ENCODE results near the gene PACS2. TPM values are rescaled to one million over a fixed set of nuclear protein-coding genes. Genes with fewer than 3 reads are reported as not detected.
"Not testable (repeated sequence)": the region's sequence is repeated elsewhere in the genome, so short reads cannot be mapped to it uniquely, and the experiment has no call there.

PACS2 gene
- total RNA-seq, 1 experiment from 2014 or later = 72.5 TPM

GRCh38 chr14:105334383-105335230 lies 20.1 kb downstream of the PACS2 start:
- no peaks in the 10 kb centered on the region for H3K4me1 ChIP-seq (ENCODE audit: insufficient read depth, low read length)
- H3K27ac ChIP-seq (ENCODE audit: insufficient read length, low read depth, low read length) = no peak overlapping the region
- no peak overlapping the region for H3K4ac ChIP-seq (ENCODE audit: low read depth, low read length)
- H4K5ac ChIP-seq (ENCODE audit: insufficient read length, low read depth, low read length) = no peak overlapping the region
- peaks cover 5% of the 10 kb centered on the region for H3K79me1 ChIP-seq (ENCODE audit: insufficient read depth, low read depth, low read length, poor library complexity, severe bottlenecking)
- no peak overlapping the region for H2AK5ac ChIP-seq (ENCODE audit: insufficient read length, low read length)
- Mint-ChIP-seq H3K27me3 (ENCODE audit: low read depth) (no peaks in the 10 kb centered on the region; the same call in 1 of the 2 replicates), H3K27ac (0 out of 7 replicates have a peak overlapping the region, but pooled peaks of 1 of the 3 experiments have one; percentile 57), H3K9me3 (peaks cover 0 to 4% of the 10 kb centered on the region in 2 experiments; a peak in 1 of 5 replicates), H3K4me3 (no peak overlapping the region), H3K36me3 (ENCODE audit: insufficient read depth in 1 of 3, low read depth in 3 of 3) (peaks cover 3 to 13% (median 6%) of the 10 kb centered on the region in 3 experiments; a peak in 6 of 7 replicates), H3K4me1 (peaks cover 16 to 25% of the 10 kb centered on the region in 2 experiments)
- peak; percentile 58 for DNase-seq
- no peaks in the 10 kb centered on the region for H3K27me3 ChIP-seq (ENCODE audit: insufficient read depth, low read length)
- no peak overlapping the region for H2BK120ac ChIP-seq (ENCODE audit: low read depth, low read length, poor library complexity, severe bottlenecking)
- H2BK5ac ChIP-seq (ENCODE audit: insufficient read length, low read length) = no peak overlapping the region
- H3K23me2 ChIP-seq (ENCODE audit: insufficient read length, low read depth, low read length, poor library complexity, severe bottlenecking) = no peaks in the 10 kb centered on the region
- no peak overlapping the region for H2AFZ ChIP-seq (ENCODE audit: low read length)
- WGBS (ENCODE audit: extremely low coverage, insufficient read length, low lambda C conversion rate) = no CpG with 5 or more reads among the region's 17 CpGs
- H3K4me2 ChIP-seq (ENCODE audit: insufficient read depth, insufficient read length, low read length) = no peak overlapping the region
- H2BK20ac ChIP-seq (ENCODE audit: low read depth, low read length, poor library complexity, severe bottlenecking) = no peak overlapping the region
- H2BK12ac ChIP-seq (ENCODE audit: insufficient read length, low read depth, low read length) = no peak overlapping the region
- no peak overlapping the region for H3K56ac ChIP-seq (ENCODE audit: insufficient read length, low read depth, low read length)
- H3T11ph ChIP-seq (ENCODE audit: low read length) = no peak overlapping the region
- H3K18ac ChIP-seq (ENCODE audit: insufficient read length, low read depth, low read length) = no peak overlapping the region
- H3K9me3 ChIP-seq (ENCODE audit: control insufficient read depth, low read depth, low read length) = no peaks in the 10 kb centered on the region
- H3K9ac ChIP-seq (ENCODE audit: extremely low read depth, insufficient read length, low read length) = no peak overlapping the region
- peaks cover 10% of the 10 kb centered on the region; the same call in 1 of the 2 replicates for H3K79me2 ChIP-seq (ENCODE audit: insufficient read depth, low read length)
- TF ChIP-seq, protein P1, sequence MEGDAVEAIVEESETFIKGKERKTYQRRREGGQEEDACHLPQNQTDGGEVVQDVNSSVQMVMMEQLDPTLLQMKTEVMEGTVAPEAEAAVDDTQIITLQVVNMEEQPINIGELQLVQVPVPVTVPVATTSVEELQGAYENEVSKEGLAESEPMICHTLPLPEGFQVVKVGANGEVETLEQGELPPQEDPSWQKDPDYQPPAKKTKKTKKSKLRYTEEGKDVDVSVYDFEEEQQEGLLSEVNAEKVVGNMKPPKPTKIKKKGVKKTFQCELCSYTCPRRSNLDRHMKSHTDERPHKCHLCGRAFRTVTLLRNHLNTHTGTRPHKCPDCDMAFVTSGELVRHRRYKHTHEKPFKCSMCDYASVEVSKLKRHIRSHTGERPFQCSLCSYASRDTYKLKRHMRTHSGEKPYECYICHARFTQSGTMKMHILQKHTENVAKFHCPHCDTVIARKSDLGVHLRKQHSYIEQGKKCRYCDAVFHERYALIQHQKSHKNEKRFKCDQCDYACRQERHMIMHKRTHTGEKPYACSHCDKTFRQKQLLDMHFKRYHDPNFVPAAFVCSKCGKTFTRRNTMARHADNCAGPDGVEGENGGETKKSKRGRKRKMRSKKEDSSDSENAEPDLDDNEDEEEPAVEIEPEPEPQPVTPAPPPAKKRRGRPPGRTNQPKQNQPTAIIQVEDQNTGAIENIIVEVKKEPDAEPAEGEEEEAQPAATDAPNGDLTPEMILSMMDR (conservative IDR thresholded peaks at IDR 0.05) = no peak
- H4K20me1 ChIP-seq (ENCODE audit: control insufficient read depth, insufficient read depth, insufficient read length) = peaks cover 6% of the 10 kb centered on the region
- no peak overlapping the region; the same call in 1 of the 2 replicates for H3K14ac ChIP-seq (ENCODE audit: insufficient read depth, low read length)
- no peak overlapping the region for H2BK15ac ChIP-seq (ENCODE audit: low read depth, low read length)
- no peak overlapping the region for H4K91ac ChIP-seq (ENCODE audit: insufficient read length, low read depth, low read length)
- H3K23ac ChIP-seq (ENCODE audit: insufficient read length, low read depth, low read length) = no peak overlapping the region
- H4K8ac ChIP-seq (replicated peaks; ENCODE audit: insufficient read length, low read depth, low read length) = no peak overlapping the region

DNA sequence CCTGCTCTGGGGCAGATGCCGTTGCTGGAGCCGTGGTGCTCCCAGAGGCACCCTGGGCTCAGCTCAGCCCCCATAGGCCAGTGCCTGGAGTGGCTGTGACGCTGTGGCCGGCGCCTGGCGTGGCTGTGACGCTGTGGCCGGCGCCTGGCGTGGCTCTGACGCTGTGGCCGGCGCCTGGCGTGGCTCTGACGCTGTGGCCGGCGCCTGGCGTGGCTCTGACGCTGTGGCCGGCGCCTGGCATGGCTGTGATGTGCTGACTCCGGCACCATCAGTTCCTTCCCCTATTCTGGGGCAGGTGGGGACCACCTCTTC lies 20.6 kb downstream of the PACS2 start:
- H3K23ac ChIP-seq (ENCODE audit: insufficient read length, low read depth, low read length); H4K8ac ChIP-seq (replicated peaks; ENCODE audit: insufficient read length, low read depth, low read length); H4K20me1 ChIP-seq (ENCODE audit: control insufficient read depth, insufficient read depth, insufficient read length); H3K9ac ChIP-seq (ENCODE audit: extremely low read depth, insufficient read length, low read length); DNase-seq; H3K9me3 ChIP-seq (ENCODE audit: control insufficient read depth, low read depth, low read length); H3K9me3 Mint-ChIP-seq; H3K14ac ChIP-seq (ENCODE audit: insufficient read depth, low read length); H2BK12ac ChIP-seq (ENCODE audit: insufficient read length, low read depth, low read length); H3K79me1 ChIP-seq (ENCODE audit: insufficient read depth, low read depth, low read length, poor library complexity, severe bottlenecking); H3K23me2 ChIP-seq (ENCODE audit: insufficient read length, low read depth, low read length, poor library complexity, severe bottlenecking); H4K91ac ChIP-seq (ENCODE audit: insufficient read length, low read depth, low read length); H3K27me3 ChIP-seq (ENCODE audit: insufficient read depth, low read length); H2BK120ac ChIP-seq (ENCODE audit: low read depth, low read length, poor library complexity, severe bottlenecking); H3K18ac ChIP-seq (ENCODE audit: insufficient read length, low read depth, low read length); H3K27me3 Mint-ChIP-seq (ENCODE audit: low read depth); H3K79me2 ChIP-seq (ENCODE audit: insufficient read depth, low read length); H3K4ac ChIP-seq (ENCODE audit: low read depth, low read length); H2BK20ac ChIP-seq (ENCODE audit: low read depth, low read length, poor library complexity, severe bottlenecking); H3K27ac Mint-ChIP-seq; H3K27ac ChIP-seq (ENCODE audit: insufficient read length, low read depth, low read length); H3K4me2 ChIP-seq (ENCODE audit: insufficient read depth, insufficient read length, low read length); H3K56ac ChIP-seq (ENCODE audit: insufficient read length, low read depth, low read length); H2BK15ac ChIP-seq (ENCODE audit: low read depth, low read length); H4K5ac ChIP-seq (ENCODE audit: insufficient read length, low read depth, low read length); H2AFZ ChIP-seq (ENCODE audit: low read length); H2BK5ac ChIP-seq (ENCODE audit: insufficient read length, low read length); H3T11ph ChIP-seq (ENCODE audit: low read length); H2AK5ac ChIP-seq (ENCODE audit: insufficient read length, low read length); H3K4me1 ChIP-seq (ENCODE audit: insufficient read depth, low read length); H3K4me3 Mint-ChIP-seq: not testable (repeated sequence)
- no CpG with 5 or more reads among the region's 22 CpGs for WGBS (ENCODE audit: extremely low coverage, insufficient read length, low lambda C conversion rate)
- Mint-ChIP-seq H3K4me1 (peaks cover 15 to 26% of the 10 kb centered on the region in 2 experiments), H3K36me3 (ENCODE audit: insufficient read depth in 1 of 3, low read depth in 3 of 3) (peaks cover 3 to 13% (median 6%) of the 10 kb centered on the region in 3 experiments; a peak in 6 of 7 replicates)
